SU-DHL-6 (cell line): ENCODE results near the gene BICC1.

Experiments used
- CTCF ChIP-seq: fragments of 200-600 bp; sonication (generic); IDR thresholded peaks from one replicate; pipeline ENCODE4 v1.5.1; 2017; ENCODE audit warnings: antibody characterized with exemption, mild to moderate bottlenecking, low read length, moderate library complexity; ENCODE audit not compliant: insufficient read depth, poor library complexity, severe bottlenecking
- EZH2phosphoT487 ChIP-seq: fragments of 200-600 bp; sonication (generic), shearing (Covaris generic); conservative IDR thresholded peaks from 2 replicates; pipeline ENCODE4 v1.6.1; 2018; ENCODE audit warnings: mild to moderate bottlenecking, antibody characterized with exemption, low read length, moderate library complexity, mixed read lengths

GRCh38 chr10:58660575-58661255 is 148.0 kb downstream of the BICC1 start:
- no peak for TF ChIP-seq CTCF
- no peak for TF ChIP-seq EZH2phosphoT487
